Kidney capillary endothelial cell (primary cell): Measurements from ENCODE around the gene CBY2.

Source experiments
- DNase-seq: peaks from one replicate; pipeline ENCODE4 v3.0.0-alpha.2; 2018; ENCODE audit warnings: low spot score

The CBY2 gene

GRCh38 chr13:45702869-45703391, 810 bp downstream of the CBY2 start:
- no peak for DNase-seq

DNA sequence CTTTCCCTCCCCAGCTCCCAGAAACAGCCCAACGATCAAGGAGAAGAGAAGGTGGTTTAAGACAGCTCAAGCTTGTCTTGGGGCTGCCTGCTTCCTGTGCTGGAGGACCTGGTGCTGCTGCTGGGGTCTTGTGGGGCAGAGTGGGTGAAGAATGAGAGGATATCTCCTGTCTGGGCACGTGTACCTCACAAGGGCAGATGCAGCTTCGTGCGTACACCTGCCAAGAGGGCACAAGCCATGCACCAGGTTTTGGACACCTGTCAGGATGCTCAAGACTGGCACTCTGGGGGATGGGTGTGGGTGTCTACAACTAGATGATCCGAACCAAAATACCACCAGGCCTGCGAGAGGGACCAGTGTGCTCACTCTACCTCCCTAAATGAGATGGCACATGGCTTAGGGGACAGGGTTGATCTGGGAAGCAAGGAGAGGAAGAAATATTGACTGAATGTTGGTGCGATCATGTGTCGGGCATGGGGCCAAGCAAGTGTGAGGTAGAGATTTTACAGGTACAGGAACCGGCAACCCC, 2.2 kb downstream of the CBY2 start:
- no peak for DNase-seq

DNA sequence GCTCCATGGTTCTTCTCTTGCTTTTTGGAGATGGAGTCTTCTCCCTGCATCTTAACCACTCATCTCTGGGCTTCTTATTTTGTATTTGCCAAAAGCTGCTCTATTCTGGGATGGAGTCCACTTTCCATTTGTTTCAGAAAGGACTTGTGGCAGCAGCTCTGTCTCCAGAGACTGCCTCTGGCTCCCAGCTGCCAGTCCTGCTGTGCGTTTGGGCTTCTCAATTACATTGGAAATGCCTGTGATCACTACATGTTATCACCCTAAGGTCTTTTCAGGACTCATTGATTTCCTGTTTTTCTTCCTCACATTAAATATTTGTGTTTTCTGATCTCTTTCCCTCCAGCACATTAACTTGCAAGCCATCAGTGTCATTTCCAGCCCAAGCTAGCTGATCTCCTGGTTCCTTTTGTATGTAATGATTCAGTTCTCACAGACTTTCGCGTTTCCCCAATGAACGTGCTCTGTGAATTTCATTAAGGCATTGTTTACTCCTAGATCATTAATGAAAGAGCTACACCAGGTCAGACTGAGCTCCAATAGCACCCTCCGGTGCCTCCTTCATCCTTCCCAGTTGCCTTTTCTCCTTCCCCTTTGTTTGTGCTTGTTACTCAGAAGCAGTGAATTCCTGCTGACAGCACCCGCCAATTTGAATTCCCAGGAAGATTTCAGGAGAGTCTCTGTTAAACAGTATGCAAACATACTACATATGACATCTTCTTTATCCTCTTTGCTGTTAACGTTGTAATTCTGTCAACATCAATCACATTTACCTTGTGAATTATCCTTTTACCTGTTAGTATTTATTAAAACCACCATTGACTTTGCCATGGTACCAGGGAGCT, 3.0 kb downstream of the CBY2 start:
- DNase-seq, result no peak

DNA sequence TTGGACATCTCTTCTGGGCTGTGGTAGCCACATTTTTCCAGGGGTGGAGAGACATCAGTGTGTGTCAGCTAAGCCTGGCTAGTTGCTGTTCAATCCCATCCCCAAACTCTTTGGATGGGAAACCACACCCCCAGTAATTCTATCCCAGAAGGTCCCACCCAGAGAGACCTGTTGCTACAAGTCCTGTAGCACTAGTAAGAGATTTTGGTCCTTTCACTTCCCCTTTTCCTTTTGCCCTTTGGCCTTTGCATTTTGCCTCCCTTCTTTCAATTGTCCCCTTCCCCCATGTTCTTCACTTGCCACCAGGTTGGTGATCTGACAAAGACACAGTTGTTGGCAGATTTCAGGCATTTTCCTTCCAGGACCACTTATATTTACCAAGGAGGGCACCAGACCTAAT, 3.8 kb downstream of the CBY2 start:
- DNase-seq, result no peak

- DNase-seq, result no peak
Measured at GRCh38 chr13:45707516-45708100, 5.5 kb downstream of the CBY2 start.

- DNase-seq, result no peak
Measured at GRCh38 chr13:45711951-45712350, 9.8 kb downstream of the CBY2 start.

DNA sequence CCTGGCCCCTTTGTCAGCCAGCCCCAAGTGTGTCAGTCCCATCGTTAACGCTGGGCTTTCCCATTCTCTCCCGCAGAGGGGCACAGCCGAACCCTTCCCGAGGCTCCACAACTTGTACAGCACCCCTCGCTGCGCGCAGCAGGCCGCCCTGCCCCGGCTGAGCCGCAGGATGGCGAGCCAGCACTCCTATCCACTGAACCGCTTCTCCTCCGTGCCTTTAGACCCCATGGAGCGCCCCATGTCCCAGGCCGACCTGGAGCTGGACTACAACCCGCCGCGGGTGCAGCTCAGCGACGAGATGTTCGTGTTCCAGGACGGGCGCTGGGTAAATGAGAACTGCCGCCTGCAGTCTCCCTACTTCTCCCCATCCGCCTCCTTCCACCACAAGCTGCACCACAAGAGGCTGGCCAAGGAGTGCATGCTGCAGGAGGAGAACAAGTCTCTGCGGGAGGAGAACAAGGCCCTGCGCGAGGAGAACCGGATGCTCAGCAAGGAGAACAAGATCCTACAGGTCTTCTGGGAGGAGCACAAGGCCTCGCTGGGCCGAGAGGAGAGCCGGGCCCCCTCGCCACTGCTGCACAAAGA, 11.1 kb downstream of the CBY2 start:
- no peak for DNase-seq

DNA sequence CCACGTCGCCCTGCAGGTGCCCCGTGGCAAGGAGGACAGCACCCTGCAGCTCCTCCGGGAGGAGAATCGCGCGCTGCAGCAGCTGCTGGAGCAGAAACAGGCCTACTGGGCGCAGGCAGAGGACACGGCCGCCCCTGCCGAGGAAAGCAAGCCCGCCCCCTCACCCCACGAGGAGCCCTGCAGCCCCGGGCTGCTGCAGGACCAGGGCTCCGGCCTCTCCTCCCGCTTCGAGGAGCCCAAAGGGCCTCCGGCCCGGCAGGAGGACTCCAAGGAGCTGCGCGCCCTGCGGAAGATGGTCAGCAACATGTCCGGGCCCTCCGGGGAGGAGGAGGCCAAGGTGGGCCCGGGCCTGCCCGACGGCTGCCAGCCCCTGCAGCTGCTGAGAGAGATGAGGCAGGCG, 11.6 kb downstream of the CBY2 start:
- no peak for DNase-seq

- DNase-seq, result no peak
Measured at GRCh38 chr13:45714170-45714569, 12.1 kb downstream of the CBY2 start.

- DNase-seq, result no peak
Measured at GRCh38 chr13:45715351-45715750, 13.2 kb downstream of the CBY2 start.

DNA sequence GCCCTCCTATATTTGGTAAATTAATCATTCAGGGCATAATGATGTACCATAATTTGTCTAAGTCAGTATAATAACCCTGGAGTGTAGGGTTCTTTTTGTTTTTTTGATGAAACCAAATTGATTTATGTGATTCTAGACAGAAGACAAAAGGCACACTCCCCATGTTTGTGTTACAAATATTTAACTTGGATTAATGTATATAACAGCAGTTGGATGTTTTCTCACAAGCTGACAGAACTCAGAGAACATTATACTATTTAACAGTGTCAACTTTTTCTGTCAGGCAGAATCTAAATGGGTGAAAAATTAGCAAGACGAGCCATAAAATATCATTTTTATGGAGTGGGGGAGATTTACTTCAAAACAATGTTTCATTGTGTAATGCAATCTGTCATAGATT, 15.2 kb downstream of the CBY2 start:
- DNase-seq, result no peak

DNA sequence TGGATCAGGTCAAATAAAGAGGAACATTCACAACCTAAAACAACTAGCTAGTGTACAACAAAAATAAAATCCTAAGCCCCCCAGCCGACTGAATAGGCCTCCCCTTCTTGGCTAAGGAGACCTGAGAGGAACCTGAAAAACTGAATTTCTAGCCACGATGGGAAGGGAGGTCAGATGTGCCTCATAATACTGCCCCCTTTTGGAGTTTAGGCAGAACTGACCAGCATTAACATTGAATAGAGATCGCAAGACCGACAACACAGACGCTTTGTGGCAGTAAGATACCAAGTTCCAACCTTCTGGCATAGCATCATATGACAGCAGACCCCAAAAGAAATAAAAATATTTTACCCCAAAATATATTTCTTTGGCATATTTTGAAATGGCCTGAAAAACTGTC, 15.9 kb downstream of the CBY2 start:
- peak; percentile 25 for DNase-seq

- peak; percentile 86 for DNase-seq
Measured at GRCh38 chr13:45718992-45719391, 16.9 kb downstream of the CBY2 start.

GRCh38 chr13:45721203-45721731, 19.1 kb downstream of the CBY2 start:
- DNase-seq, result no peak

GRCh38 chr13:45723798-45724197, 21.7 kb downstream of the CBY2 start:
- DNase-seq, result no peak

DNA sequence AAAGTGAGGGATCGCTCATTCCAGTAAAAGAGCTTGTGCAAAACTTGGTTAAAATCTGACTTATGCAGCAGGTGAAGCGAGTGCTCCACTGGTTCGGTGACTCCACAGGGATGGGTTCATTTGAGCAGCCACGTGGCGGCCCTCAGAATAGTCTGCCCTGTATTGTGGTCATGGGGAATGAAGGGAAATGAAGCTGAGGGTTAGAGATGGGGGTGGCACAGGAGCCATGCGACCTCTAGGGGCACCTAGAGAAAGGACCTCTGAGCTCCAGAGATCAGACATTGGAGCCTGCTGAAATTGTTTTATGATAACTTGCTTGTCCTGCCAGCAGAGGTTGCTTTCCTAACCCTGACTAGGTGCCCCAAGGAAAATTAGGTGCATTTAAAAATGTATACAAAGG, 26.6 kb downstream of the CBY2 start:
- peak; percentile 12 for DNase-seq

- DNase-seq, result no peak
Measured at GRCh38 chr13:45731455-45731854, 29.3 kb downstream of the CBY2 start.

DNA sequence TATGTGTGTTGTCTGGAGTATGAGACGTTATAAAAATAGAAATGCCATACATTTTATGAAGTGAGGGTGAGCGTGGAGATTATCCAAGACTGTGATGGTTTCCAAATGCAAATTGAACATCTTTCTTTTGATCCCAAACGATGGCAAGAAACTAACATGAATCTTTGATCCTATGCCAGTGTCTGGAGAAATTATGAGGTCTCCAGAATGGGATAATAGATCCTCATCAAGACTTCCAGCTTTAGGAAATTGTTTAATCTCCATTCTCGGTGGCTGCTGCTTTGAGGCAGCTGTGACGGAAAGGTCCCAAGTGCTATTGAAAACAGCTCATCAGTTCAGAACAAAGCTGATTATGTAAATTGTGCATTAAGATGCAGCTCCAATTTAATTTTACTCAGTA, 30.8 kb downstream of the CBY2 start:
- DNase-seq, result no peak

GRCh38 chr13:45733361-45733760, 31.2 kb downstream of the CBY2 start:
- DNase-seq, result no peak

GRCh38 chr13:45737571-45738017, 35.5 kb downstream of the CBY2 start:
- DNase-seq, result no peak

DNA sequence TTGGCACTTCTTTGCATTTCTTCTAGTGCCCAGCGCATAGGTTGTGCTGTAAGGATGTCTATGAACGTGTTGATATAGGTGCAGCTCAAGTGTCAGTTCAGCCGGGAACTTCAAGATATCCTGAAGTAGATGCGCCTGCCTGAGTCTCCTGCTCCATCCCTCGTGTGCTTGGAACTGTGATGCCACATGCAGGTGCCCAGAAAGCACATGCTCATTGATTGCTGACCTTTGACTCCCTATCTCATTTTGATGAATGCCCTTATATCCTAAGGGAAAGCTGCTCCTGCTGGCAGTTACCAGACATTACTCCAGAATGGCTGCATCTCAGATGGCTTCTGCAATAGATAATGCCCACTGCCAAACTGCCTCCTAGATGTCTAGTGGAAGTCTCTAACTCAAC, 40.9 kb downstream of the CBY2 start:
- DNase-seq, result no peak

DNA sequence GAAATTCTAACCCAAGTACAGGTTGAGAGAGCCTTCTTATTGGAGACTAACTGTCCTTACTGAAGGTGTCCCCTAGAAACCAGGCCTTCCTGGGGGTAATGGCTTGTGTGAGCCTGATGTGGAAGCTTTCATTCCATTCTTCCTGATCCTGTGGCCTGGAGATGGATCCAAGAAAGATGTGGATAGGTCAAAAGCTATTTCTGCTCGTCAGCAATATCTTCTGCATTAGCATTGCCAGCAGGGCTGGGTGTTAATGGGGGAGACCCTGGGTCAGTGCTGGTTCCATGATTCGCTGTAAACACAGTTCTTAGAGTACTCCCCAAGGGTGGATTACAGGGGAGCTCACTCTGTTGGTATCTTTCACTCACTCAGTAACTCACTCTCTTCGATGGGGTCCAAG, 42.9 kb downstream of the CBY2 start:
- DNase-seq, result no peak

- no peak for DNase-seq
Measured at GRCh38 chr13:45747071-45747470, 45.0 kb downstream of the CBY2 start.
